CD4-positive, alpha-beta T cell treated with Interleukin-4 for 4 hours (primary cell): Measurements from ENCODE around the gene TRAPPC6A.

Source experiments
- DNase-seq: peaks from one replicate; pipeline ENCODE4 v3.0.0-alpha.2; 2020

The TRAPPC6A gene

GRCh38 chr19:45184115-45184514 lies 6.1 kb upstream of the TRAPPC6A start:
- no peak for DNase-seq

DNA sequence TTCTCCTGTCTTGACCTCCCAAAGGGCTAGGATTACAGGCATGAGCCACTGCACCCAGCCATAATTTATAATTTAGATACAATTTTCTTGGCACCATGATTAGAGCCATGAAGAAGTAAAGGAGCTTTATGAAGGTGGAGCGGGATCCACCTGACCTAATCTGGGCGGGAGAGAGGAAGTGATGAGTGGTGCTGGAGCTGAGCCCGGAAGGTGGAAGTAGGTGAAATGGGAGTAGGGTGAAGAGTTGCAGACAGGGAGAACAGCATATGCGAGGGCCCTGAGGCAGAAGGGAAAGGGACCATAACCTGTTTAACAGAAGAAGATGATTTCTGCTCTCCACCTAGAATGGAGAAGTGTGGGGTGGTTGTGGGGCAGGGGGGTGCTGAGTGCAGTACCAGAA lies 4.7 kb upstream of the TRAPPC6A start:
- no peak for DNase-seq

- DNase-seq: no peak
These were observed 2.9 kb upstream of the TRAPPC6A start for GRCh38 chr19:45180936-45181335.

DNA sequence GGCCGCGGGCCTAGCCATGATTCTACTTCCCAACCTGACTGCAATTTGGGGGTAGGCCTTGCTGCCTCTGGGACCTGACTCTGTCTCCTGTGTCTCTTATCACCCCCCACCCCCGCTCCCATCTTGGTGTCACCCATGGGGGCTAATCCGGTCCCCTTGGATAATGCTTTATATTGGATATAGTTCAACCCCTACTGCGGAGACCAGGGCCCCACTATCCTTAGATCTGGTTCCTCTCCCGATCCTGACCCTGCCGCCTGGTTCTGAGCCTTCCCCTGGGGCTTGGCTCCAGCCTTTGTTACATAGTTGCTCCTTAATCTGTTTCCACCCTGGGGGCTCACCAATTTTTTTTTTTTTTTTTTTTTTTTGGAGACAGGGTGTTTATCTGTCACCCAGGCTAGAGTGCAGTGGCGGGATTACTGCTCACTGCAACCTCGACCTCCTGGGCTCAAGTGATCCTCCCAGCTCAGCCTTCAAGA lies 1.9 kb upstream of the TRAPPC6A start:
- DNase-seq: no peak

DNA sequence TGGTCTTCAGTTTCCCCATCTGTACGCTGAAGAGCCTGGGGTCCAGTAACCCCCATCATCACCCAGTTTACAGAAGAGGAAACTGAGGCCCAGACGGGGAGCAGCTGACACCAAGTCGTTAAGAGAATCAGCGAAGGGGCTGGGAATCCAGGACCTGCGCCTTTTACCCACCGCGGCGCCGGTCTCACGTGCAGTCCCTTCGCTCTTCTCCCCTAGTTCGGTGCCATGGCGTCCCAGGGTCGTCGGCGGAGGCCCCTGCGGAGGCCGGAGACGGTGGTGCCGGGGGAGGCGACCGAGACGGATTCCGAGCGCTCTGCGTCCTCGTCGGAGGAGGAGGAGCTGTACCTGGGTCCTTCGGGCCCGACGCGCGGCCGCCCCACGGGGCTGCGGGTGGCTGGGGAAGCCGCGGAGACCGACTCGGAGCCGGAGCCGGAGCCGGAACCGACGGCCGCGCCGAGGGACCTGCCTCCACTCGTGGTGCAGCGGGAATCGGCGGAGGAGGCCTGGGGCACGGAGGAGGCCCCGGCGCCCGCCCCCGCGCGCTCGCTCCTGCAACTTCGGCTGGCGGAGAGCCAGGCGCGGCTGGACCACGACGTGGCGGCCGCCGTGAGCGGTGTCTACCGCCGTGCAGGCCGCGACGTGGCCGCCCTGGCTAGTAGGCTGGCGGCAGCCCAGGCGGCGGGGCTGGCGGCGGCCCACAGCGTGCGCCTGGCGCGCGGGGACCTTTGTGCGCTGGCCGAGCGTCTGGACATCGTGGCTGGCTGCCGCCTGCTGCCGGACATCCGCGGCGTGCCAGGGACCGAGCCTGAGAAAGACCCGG lies 1.2 kb upstream of the TRAPPC6A start:
- peak; percentile 8 for DNase-seq

DNA sequence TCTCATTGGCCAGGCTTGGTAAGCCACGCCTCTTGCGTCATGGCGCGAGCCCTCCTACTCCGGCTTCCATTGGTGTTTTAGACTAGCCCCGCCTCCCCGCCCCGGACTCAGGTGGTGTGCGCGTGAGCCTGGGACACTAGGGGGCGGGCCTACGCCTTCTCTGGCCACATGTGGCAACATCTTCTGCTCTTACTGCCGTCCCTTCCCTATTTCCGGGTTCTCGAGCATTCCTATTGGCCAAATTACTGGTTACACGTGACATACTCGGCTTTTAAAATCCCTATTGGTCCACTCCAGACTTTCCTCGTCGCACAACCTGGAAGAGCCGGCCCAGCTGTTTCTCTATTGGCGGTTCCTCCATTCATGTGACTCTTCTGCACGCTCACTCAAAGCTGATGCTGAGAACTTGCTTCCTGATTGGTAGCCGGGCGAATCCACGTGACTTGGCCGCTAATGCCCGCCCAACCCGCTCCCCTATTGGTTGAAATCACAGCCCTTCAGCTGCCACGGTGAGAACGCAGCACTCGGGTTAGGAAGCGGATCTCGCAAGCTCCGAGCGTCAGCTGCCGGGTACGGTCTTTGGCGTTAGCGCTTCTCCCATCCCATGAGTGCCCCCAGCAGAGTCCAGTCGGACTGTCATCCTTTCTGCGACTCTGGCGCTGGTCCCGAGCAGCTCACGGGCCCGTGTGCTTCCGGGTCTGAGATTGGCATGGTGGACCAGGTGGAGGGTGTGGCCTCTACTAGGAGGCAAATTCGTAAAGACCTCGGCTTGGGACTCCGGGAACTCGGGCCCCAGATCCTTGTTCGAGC lies 430 bp upstream of the TRAPPC6A start, which contains the start of gene BLOC1S3:
TSS of gene BLOC1S3 (plus strand) at position 523 of the 810 bp plus-strand sequence. CDS start 513 bp downstream, outside the sequence.
- DNase-seq: peak; percentile 100

DNA sequence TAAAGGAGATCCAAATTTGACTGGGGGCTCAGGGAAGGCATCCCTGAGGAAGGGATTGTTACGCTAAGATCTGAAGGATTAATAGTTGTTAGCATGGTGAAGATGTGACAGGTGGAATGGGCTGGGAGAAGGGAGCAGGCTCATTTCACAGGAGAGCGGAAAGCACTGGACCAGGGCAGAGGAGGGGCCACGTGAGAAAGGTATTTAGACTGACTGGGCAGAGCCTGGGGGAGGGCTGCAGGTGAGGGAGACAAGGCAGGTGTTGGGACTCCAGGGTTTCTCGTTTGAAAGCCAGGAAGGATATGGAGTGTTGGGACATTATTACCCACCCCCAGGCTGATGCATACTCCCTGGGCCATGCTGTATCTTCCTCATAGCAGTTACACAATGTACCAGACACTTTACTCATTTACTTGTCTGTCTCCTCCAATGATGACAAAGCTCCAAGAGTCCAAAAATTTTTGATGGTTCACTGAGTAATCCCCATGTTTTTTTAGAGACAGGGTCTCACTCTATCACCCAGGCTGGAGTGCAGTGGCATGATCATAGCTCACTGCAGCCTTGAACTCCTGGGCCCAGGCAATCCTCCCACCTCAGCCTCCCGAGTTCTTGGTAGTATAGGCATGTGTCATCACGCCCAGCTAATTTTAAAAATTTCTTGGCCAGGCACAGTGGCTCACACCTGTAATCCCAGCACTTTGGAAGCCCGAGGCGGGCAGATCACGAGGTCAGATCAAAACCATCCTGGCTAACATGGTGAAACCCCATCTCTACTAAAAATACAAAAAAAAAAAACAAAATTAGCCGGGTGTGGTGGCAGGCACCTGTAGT lies 2.3 kb downstream of the TRAPPC6A start:
- DNase-seq: no peak

DNA sequence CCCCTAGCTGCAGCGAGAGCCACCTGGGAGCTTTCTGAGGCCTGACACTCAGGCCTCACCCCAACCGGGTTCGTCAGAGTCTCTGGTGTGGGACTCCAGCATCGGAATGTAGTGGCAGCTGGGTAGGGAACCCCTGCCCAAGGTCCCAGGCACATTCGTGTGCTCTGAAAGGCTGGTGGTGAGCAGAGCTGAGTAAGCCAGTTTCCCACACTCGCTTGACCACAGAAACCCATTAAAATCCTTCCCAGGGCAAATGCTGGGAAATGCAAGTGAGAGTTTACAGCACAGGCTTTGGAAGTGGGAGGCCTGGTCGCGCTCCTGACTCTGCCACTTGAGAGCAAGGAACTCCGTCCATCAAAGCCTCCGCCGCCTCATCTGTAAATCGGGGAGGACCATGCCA lies 4.2 kb downstream of the TRAPPC6A start:
- DNase-seq: no peak

GRCh38 chr19:45172611-45173208 lies 5.3 kb downstream of the TRAPPC6A start:
- DNase-seq: no peak

DNA sequence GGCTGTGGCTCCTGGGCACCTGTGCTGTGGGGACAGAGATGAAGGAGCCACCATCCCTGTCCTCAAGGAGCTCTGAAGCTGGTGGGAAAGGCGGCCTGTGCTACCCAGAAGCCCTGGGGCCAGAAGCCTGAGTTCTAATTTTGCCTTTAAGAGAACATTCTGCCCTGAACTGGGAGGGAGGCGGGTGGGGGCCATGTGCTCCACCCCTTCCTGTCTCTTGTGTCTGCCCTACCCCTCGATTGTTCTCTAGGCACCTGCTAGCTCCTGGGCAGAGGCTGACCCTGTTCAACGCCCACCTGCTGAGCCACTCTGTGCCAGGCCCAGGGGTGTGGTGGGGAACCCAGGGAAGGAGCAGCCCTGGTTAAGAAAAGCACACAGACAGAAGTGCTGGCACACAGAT lies 5.9 kb downstream of the TRAPPC6A start:
- peak; percentile 40 for DNase-seq

DNA sequence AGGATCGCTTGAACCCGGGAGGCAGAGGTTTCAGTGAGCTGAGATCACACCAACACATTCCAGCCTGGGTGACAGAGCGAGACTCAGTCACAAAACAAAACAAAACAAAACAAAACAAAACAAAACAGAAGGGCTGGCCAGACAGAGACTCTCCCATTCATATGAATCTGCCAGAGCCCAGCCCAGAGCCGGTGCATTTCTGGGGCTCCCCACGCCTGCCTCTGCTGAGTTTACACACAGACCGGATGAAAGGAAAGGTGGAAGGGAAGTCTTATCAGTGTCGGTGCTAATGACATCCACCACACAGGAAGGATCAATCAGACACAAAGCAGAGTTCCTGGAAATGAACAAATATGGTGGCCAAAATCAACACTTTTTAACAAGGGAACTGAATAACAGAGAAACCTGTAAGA lies 6.8 kb downstream of the TRAPPC6A start:
- peak; percentile 79 for DNase-seq

- no peak for DNase-seq
These were observed 7.6 kb downstream of the TRAPPC6A start for GRCh38 chr19:45170146-45171106.

- DNase-seq: no peak
These were observed 8.4 kb downstream of the TRAPPC6A start for GRCh38 chr19:45169602-45170001.

- DNase-seq: no peak
These were observed 9.2 kb downstream of the TRAPPC6A start for GRCh38 chr19:45168767-45169351.

DNA sequence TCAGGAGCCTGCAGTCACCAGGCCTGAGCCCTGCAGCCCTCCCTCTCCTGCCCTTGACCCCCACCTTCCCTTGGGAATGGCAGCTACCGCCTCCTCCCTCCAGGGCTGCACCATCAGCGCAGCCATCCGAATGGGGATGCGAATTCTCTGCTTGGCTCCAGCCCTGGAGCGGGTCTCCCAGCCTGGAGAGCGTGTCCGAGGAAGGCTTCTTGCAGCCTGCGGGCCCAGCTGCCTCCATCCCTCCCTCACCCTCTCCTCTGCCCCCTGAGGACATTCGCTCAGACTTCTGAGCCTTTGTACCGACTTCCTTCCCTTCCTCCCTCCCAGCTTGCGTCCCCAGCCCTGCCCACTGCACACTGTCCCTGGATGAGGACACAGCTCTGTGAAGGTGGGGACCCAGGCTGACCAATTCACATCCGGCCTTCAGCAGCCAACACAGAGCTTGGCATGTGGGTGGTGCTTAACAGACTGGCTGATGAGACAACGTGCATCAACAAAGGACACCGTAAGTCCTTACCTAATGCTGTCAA lies 11.2 kb downstream of the TRAPPC6A start:
- no peak for DNase-seq

DNA sequence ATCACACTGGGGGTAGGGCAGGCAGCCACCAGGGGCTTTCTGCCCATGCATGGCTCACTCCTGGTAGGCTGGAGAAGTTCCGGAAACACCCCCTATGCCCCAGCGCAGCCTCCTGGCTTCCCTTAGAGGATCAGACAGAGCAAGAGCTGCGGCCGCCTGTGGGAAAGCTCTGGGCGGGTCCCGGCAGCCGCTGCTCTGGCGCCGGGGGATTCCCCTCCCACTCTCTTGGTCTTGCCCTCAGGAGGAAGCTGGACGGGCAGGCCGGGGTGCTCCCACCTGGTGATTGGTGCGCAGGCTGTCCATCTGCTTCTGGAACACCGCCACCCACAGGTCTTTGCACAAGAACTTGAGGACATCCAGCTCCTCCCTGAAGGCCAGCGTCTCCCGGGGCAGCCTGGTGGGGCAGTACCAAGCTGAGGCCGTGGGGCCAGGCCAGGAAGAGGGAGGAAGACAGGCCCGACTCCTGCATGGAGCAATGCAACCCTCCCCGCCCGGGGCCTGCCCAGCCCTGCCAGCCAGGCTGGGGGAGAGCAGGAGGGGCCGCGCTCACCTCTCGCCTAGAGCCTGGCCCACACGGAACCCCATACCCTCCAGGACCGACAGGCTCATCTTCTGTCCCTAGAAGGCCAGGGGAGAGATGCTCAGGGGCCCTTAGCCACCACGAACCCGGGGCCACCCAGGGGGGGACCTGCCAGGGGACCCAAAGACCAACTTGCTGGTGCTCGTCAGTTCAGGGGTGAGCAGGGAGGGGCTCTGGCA lies 13.3 kb downstream of the TRAPPC6A start:
- DNase-seq: peak; percentile 60

- DNase-seq: no peak
These were observed 14.1 kb downstream of the TRAPPC6A start for GRCh38 chr19:45163751-45164460.

DNA sequence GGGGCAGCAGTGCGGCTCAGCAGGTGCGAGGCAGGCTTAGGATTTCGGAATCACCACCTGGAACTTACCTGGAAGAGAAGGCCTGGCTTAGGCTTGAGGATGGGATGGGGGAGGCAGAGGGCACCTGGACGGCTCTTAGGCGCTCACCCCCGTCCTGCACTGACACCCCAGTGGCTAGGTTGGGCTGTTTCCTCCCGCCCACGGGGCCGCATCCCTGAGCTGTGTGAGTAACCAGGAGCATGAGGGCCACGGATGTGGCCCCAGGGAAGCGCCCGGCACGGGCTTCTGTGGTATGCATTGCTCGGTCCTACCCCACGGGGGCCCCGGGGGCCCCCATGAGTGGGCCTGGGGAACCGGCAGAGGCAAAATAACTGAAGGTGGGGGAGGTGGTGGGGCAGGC lies 14.9 kb downstream of the TRAPPC6A start:
- DNase-seq: no peak

GRCh38 chr19:45162608-45163143 lies 15.4 kb downstream of the TRAPPC6A start:
- DNase-seq: no peak
